Tibial nerve (tissue), 4 donors: ENCODE results near the gene GPC5. TPM values are rescaled to one million over a fixed set of nuclear protein-coding genes. Genes with fewer than 3 reads are reported as not detected.

ENCODE experiments used
- DNase-seq, 2 donors: peaks; one replicate each; pipeline ENCODE4 v3.0.0-alpha.2; 2019; ENCODE audit warnings: low spot score in 2 of 2
- H3K27ac ChIP-seq, 4 donors: fragments of 200-600 bp; sonication (generic) in 3 of 4; one replicate each; pipeline ENCODE4 v1.5.1; 2017 to 2019; ENCODE audit warnings: mild to moderate bottlenecking in 1 of 4
- H3K27me3 ChIP-seq, 2 donors: fragments of 200-600 bp; sonication (generic) in 1 of 2; one replicate each; pipeline versions ENCODE4 v1.5.1 to v1.6.0; 2017 to 2019
- H3K36me3 ChIP-seq, 3 donors: fragments of 200-600 bp; sonication (generic); one replicate each; pipeline ENCODE4 v1.5.1; 2018 to 2019
- H3K4me1 ChIP-seq, 4 donors: fragments of 200-600 bp; sonication (generic) in 3 of 4; one replicate each; pipeline ENCODE4 v1.5.1; 2017 to 2019
- H3K4me3 ChIP-seq, 4 donors: fragments of 200-600 bp; sonication (generic) in 3 of 4; one replicate each; pipeline ENCODE4 v1.5.1; 2017 to 2019; ENCODE audit warnings: mild to moderate bottlenecking in 1 of 4, moderate library complexity in 1 of 4
- H3K9me3 ChIP-seq, 4 donors: fragments of 200-600 bp; sonication (generic) in 3 of 4; one replicate each; pipeline ENCODE4 v1.5.1; 2017 to 2019
- EP300 ChIP-seq, 2 donors: sonication (generic); formaldehyde crosslinking; IDR thresholded peaks; one replicate each; pipeline ENCODE4 v1.6.1; 2017; ENCODE audit warnings: antibody characterized with exemption in 2 of 2, mild to moderate bottlenecking in 1 of 2
- POLR2A ChIP-seq, 2 donors: fragments of 450-650 bp; IDR thresholded peaks; one replicate each; pipeline ENCODE4 v1.6.1; 2017; ENCODE audit warnings: antibody characterized with exemption in 2 of 2, mild to moderate bottlenecking in 2 of 2, moderate library complexity in 2 of 2
- WGBS, 2 donors: methylation state at CpG; one replicate each; pipeline ENCODE4 v1.1.5; 2018; 5-methylcytosine and 5-hydroxymethylcytosine counted together
- total RNA-seq, 4 donors: library from RNA; depleted of rRNA; stranded (reverse); fragments of >200 nt; gene quantifications; one replicate each; pipeline ENCODE4 v1.1.0, GENCODE V29; 2016
- TF ChIP-seq, protein P1 (sequence below), 5 experiments: fragments of 200-600 bp in 3 of 5; fragments of 450-650 bp in 2 of 5; sonication (generic) in 3 of 5; IDR thresholded peaks; one replicate each; pipeline ENCODE4 v1.5.1; 2016 to 2019; ENCODE audit warnings: antibody characterized with exemption in 5 of 5, mild to moderate bottlenecking in 3 of 5, moderate library complexity in 2 of 5

GPC5 gene
- total RNA-seq, 4 donors from 2014 or later, result 3.7 to 5.7 (median 4.2) TPM; not detected in 1

DNA sequence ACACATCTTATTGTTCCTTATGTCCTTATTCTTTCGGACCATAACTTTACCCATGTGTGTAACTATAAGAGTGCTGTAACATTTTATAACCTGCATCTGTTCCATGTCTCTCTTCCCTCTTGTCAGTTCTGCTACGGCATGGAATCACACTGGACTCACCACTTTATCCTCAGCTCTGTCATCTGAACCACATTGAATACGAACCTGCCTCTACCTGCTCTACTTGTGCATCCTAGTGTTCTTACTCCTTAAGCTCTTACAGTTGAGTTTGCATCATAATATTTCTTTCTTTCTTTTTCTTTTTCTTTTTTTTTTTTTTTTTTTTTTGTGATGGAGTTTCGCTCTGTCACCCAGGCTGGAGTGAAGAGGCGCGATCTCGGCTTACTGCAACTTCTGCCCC is 180.9 kb downstream of the GPC5 start:
- H3K4me3 ChIP-seq, result no peak overlapping the region
- no peaks in the 10 kb centered on the region for H3K4me1 ChIP-seq
- TF ChIP-seq, protein P1, sequence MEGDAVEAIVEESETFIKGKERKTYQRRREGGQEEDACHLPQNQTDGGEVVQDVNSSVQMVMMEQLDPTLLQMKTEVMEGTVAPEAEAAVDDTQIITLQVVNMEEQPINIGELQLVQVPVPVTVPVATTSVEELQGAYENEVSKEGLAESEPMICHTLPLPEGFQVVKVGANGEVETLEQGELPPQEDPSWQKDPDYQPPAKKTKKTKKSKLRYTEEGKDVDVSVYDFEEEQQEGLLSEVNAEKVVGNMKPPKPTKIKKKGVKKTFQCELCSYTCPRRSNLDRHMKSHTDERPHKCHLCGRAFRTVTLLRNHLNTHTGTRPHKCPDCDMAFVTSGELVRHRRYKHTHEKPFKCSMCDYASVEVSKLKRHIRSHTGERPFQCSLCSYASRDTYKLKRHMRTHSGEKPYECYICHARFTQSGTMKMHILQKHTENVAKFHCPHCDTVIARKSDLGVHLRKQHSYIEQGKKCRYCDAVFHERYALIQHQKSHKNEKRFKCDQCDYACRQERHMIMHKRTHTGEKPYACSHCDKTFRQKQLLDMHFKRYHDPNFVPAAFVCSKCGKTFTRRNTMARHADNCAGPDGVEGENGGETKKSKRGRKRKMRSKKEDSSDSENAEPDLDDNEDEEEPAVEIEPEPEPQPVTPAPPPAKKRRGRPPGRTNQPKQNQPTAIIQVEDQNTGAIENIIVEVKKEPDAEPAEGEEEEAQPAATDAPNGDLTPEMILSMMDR (IDR thresholded peaks at IDR 0.05), result no peak
- TF ChIP-seq POLR2A (IDR thresholded peaks at IDR 0.05) (no peak), EP300 (IDR thresholded peaks at IDR 0.05) (no peak)
- peaks cover 0 to 6% (median 0%) of the 10 kb centered on the region in 4 donors for H3K9me3 ChIP-seq
- H3K27me3 ChIP-seq, result no peaks in the 10 kb centered on the region
- no peak overlapping the region for H3K27ac ChIP-seq
- no peaks in the 10 kb centered on the region for H3K36me3 ChIP-seq
- DNase-seq, result no peak
- 93 to 95% methylated on average over 7 of the region's 7 CpGs for WGBS, 2 donors

DNA sequence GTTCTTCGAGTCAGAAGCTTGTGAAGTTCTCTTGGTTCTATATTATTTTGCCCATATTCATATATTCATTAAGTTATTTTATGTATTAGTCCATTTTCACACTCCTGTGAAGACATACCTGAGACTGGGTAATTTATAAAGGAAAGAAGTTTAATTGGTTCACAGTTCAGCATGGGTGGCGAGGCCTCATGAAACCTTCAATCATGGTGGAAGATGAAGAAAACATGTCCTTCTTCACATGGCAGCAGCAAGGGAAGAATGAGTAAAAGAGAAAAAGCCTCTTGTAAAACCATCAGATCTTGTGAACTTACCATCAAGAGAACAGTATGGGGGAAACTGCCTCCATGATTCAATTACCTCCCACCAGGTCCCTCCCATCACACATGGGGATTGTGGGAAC is 182.3 kb downstream of the GPC5 start:
- no peak overlapping the region for H3K4me3 ChIP-seq
- DNase-seq, result no peak
- H3K27ac ChIP-seq, result no peak overlapping the region
- H3K9me3 ChIP-seq, result peaks cover 0 to 6% (median 0%) of the 10 kb centered on the region in 4 donors
- no peak for TF ChIP-seq EP300 (IDR thresholded peaks at IDR 0.05)
- TF ChIP-seq, protein P1 (IDR thresholded peaks at IDR 0.05), result no peak
- no peak for TF ChIP-seq POLR2A (IDR thresholded peaks at IDR 0.05)
- no peaks in the 10 kb centered on the region for H3K27me3 ChIP-seq
- no peaks in the 10 kb centered on the region for H3K4me1 ChIP-seq
- no peaks in the 10 kb centered on the region for H3K36me3 ChIP-seq
- WGBS, 2 donors, result 83 to 88% methylated on average over 2 of the region's 2 CpGs

DNA sequence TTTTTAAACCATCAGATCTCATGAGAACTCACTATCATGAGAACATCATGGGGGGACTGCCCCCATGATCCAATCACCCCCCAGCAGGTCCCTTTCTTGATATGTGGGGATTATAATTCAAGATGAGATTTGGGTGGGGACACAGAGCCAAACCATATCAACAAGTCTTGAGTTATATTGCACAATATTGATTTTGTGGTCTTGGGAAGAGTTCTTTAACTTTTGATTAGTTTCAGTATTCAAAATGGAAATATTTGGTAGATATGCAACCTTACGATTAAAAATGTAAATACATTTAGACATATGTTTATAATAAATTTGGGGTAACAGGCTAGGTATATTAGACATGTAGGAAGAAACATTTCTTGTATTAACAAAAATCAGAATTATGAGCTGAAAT is 188.2 kb downstream of the GPC5 start:
- Histone ChIP-seq H3K4me3 (no peak overlapping the region), H3K27me3 (no peaks in the 10 kb centered on the region), H3K4me1 (no peaks in the 10 kb centered on the region), H3K9me3 (no peaks in the 10 kb centered on the region), H3K27ac (no peak overlapping the region), H3K36me3 (no peaks in the 10 kb centered on the region)
- WGBS, 2 donors, result 100% methylated on average over 1 of the region's 1 CpG
- no peak for TF ChIP-seq POLR2A (IDR thresholded peaks at IDR 0.05)
- TF ChIP-seq EP300 (IDR thresholded peaks at IDR 0.05), result no peak
- TF ChIP-seq, protein P1 (IDR thresholded peaks at IDR 0.05), result no peak
- no peak for DNase-seq

DNA sequence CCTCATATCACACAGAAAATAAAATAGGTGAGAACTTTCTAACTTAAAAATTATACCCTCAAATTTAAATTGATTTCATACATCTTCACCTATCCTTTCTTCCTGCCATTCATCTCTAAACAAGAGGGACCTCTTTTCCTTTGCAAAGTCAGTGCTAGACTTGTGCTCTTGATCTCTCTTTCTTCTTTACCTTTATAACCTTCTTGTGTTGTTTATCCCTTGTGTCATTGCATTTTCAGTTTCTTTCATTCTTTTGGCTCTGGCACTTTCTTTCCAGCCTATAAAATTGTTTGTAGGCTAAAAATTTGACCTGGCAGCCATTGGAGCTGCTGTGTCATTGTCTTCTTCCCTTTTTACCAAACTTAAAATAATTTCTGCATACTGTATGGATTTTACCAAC is 190.1 kb downstream of the GPC5 start:
- H3K27ac ChIP-seq, result no peak overlapping the region
- H3K4me3 ChIP-seq, result no peak overlapping the region
- no peaks in the 10 kb centered on the region for H3K4me1 ChIP-seq
- H3K27me3 ChIP-seq, result no peaks in the 10 kb centered on the region
- TF ChIP-seq POLR2A (IDR thresholded peaks at IDR 0.05), result no peak
- TF ChIP-seq, protein P1 (IDR thresholded peaks at IDR 0.05), result no peak
- no peak for TF ChIP-seq EP300 (IDR thresholded peaks at IDR 0.05)
- peaks cover 0 to 12% (median 0%) of the 10 kb centered on the region in 4 donors for H3K9me3 ChIP-seq
- no peaks in the 10 kb centered on the region for H3K36me3 ChIP-seq
- DNase-seq, result no peak

DNA sequence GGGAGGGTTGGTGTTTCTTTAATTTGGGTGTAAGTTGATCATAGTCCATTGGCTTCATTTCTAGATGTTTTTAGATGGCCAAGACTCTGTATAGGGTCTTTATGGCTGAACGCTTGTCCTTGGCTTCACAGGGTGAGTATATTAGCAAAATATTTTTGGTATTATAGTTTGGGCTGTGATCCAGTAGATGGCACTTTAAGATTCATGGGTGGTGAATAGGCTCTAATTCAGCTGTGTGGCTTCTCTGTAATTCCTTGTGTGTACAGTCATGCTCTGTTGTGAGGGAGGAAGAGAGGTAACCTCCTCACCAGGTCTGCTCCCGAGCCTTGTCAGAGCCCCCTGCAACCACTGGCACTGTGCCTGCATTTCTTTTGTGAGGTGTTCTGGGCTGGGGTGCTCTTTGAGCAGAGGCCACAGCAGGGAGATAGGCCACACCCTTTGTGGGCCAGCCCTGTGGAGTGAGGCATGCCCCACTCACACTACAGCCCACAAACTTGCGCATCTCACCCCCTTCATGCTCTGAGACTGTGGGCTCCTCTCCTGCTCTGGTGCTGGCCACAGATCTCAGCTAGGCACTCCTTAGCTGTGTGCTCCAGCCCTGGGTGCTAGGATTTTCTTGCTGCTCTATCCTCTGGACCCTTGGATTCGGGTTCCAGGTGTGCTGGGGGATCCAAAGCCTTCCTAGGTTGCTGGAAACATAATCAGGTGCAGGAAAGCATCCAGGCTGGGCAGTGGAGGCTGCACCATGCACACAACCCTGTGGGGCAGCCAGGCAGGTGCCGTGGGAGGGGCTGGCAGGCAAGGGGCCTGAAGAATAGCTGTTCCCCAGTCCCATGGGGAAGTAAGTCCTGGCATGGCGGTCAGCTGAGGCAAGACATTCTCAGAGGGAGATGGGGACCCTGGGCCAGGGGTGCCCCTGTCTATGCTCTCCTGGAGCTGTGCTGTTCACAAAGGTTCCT is 193.9 kb downstream of the GPC5 start:
- DNase-seq, result no peak
- no peaks in the 10 kb centered on the region for H3K27me3 ChIP-seq
- no peaks in the 10 kb centered on the region for H3K4me1 ChIP-seq
- no peak overlapping the region for H3K27ac ChIP-seq
- no peak overlapping the region for H3K4me3 ChIP-seq
- peaks cover 0 to 12% (median 0%) of the 10 kb centered on the region in 4 donors for H3K9me3 ChIP-seq
- TF ChIP-seq, protein P1 (IDR thresholded peaks at IDR 0.05), result no peak
- TF ChIP-seq POLR2A (IDR thresholded peaks at IDR 0.05) (no peak), EP300 (IDR thresholded peaks at IDR 0.05) (no peak)
- 88 to 92% methylated on average over 5 of the region's 6 CpGs for WGBS, 2 donors
- no peaks in the 10 kb centered on the region for H3K36me3 ChIP-seq
